ENCODE data around the gene CTIF.
"Not testable (repeated sequence)": the region's sequence is repeated elsewhere in the genome, so short reads cannot be mapped to it uniquely, and the experiment has no call there.

GRCh38 chr18:48717227-48717626, 178.4 kb downstream of the CTIF start:
- TF ChIP-seq CTCF (IDR thresholded peaks at IDR 0.05; ENCODE audit: low read depth, low read length); EZH2phosphoT487 (IDR thresholded peaks at IDR 0.05; ENCODE audit: low read depth): not testable (repeated sequence)
